Measurements from ENCODE around the gene DCAF4L1.

Gene DCAF4L1

GRCh38 chr4:41990365-41991111 lies 9.0 kb downstream of the DCAF4L1 start, which contains the start of gene SLC30A9:
TSS of gene SLC30A9 (plus strand) at chr4:41990530. CDS start at chr4:41990652, 122 bp downstream.
- DNase-seq: peak; percentile 94

GRCh38 chr4:41991916-41992767 lies 10.6 kb downstream of the DCAF4L1 start:
- no peak for DNase-seq

- DNase-seq: no peak
Observed at GRCh38 chr4:41992967-41993857, 11.7 kb downstream of the DCAF4L1 start.

- DNase-seq: no peak
Observed at GRCh38 chr4:41994461-41994985, 13.0 kb downstream of the DCAF4L1 start.

- DNase-seq: no peak
Observed at GRCh38 chr4:41998019-41998418, 16.5 kb downstream of the DCAF4L1 start.

- no peak for DNase-seq
Observed at GRCh38 chr4:41999321-41999720, 17.8 kb downstream of the DCAF4L1 start.

- DNase-seq: no peak
Observed at GRCh38 chr4:42008011-42008786, 26.6 kb downstream of the DCAF4L1 start.

GRCh38 chr4:42015438-42015837 lies 33.9 kb downstream of the DCAF4L1 start:
- no peak for DNase-seq

GRCh38 chr4:42018451-42018850 lies 36.9 kb downstream of the DCAF4L1 start:
- DNase-seq: no peak

Data from fibroblast of skin of abdomen (primary cell).